HG03175 (cell line): ENCODE data around the gene ASB7.

ENCODE experiments used
- ATAC-seq: cut with Tn5 transposase; IDR thresholded peaks from one replicate; pipeline ENCODE4 v1.9.1; 2021; ENCODE audit warnings: mild to moderate bottlenecking, moderate library complexity; ENCODE audit not compliant: unreplicated experiment

The ASB7 gene

DNA sequence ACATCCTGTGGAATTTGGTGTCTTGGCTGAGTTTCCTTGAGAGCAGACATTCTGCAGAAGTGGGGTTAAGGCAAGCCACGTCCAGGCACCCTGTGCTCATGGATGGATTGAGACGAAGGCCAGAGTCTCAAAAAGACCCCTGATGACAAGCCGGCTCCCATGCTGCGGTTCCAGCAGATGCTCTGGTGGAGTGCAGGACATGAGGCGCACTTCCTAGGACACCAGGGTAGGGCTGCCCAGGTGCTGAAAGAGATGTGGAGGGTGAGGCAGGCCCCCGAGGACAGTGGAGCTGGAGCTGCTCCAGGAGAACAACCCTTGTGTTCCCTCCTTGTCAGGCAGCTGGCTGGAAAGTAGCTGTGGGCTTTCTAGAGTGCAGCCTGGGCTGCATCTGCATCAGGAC is 81.0 kb downstream of the ASB7 start:
- no peak for ATAC-seq

DNA sequence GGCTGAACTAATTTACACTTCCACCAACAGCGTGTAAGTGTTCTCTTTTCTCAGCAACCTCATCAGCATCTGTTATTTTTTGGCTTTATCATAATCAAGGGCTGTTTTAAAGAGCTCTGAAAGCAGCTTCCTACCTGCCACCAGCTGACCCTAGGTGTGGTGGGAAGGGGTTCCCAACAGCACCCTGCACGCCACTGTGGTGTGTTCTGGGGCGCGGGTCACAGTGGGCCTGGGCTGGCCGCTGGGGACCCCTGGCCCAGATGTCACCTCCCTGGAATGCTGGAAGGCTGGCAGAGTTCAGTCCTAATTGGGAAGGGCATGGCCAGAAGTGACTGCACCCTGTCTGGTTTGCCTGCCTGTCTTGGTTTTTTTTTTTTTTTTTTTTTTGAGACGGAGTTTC is 82.2 kb downstream of the ASB7 start:
- no peak for ATAC-seq

- ATAC-seq, result no peak
Measured at GRCh38 chr15:100686021-100686724, 83.8 kb downstream of the ASB7 start.

DNA sequence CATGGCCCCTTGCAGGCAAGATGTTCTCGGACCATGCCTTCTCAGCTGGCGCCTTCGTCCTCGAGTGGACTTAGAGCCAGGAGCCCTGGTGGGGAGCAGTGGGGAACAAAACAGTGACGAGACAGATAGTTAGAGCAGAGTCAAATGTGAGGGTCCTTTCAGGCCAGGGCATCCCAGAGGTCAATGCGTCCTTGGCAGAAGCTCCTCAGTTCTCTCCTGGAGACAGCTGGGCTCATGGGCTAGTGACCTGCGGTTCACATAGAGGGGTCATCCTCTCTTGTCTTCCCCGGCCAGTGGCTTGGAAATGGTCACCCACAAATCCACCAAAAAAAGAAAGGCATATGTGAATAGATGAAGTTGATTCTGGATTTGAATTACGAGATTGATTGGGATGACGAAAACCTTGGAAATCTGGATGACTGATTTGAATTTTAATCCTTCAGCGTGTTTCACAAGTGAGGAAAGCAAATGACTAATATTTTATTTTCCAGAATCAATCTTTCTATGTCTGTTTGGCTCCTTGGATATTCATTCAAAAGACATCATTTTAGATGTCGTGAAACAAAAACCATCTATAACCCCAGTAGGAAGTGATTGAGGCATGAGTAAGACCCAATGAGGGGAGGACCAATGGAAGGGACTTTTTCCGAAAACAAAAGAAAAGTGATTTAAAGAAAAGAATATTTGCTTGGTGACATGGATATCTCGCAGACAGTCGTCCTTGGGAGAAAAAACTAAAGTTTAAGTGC is 84.5 kb downstream of the ASB7 start:
- no peak for ATAC-seq

DNA sequence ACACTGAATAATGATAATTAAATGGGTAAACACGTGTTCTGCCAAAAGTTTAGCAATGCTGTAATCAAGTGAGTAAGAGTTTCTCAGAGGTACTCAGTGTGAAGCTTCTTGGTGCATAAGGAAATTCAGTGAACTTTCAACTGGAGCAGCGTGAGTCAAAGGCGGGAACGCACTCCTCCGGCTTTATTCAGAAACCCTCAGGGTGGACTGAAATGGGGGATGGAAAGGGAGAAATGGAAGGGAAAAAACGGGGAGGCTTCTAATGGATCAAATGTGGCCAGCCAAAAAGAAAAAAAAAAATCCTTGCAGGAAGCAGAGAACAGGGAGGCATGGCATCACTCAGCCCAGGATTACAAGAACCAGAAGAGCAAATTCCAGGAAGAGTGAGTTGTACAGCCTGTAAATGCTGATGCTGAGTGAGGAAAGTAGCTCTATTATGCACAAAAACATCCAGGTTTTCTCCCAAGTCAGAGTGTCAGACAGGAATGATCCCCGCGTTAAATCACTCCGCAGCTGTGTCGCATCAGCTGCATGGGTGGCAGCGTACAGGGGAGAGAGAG is 85.3 kb downstream of the ASB7 start:
- no peak for ATAC-seq

DNA sequence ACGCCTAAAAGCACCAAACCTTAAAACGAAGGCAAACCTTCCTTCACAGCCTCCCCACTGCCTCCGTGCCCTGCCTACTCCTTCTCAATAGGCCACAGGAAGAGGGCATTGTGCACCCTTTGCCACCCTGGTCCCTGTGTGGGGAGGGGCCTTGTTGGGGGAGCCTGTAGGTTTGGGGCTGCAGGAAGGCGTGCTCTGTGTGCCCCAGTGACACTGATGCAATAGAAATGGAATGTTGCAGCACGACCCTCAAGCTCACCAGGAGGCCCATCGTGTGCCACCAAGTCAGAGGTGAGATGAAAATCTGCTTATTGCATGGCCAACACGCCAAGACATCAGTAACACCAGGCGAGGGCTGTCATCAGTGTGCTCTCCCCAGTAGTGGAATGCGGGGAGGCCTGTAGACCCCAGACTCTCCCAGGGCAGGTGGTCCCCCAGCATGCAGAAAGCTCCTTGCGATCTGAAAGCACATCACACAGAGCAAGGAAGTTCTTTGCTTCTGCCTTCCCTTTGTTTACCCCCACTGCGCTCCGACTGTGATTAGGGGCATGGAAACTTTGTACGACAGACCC is 86.2 kb downstream of the ASB7 start:
- ATAC-seq, result no peak

- no peak for ATAC-seq
Measured at GRCh38 chr15:100689131-100689899, 86.9 kb downstream of the ASB7 start.

DNA sequence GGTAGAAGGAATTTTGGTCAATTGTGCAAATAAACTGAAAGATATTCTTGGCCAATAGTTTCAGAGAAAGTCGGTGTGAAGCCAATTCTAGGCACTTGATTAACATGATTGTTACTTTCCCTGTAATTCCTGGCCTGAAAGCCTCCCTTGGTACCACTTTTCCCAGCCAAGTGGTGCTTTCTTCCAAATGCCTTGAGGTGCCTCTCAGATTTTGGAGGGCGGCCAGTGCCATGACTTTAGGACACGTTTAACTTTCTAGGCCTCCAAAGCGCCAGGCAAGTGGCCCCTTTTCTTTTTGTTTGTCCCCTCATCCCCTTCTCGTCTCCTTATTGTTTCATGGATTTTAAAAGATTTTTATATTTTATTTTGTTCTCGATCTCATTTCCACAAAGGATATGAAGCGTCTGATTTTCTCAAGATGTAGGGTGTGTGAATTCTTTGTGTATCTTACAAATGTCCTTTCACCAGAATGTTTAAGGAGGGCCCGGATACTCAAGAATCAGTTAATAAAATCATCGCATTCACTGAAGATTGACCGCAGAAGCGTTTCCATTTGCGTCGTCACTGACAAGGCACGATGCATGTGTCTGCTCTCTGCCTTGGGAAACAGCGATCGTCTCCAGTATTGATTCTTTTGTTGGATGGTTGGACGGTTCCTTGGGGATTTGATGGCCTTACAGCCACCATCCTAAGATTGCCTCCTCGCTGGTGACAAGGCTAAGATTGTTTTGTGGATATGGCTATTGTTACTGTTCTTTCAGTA is 87.8 kb downstream of the ASB7 start:
- no peak for ATAC-seq

DNA sequence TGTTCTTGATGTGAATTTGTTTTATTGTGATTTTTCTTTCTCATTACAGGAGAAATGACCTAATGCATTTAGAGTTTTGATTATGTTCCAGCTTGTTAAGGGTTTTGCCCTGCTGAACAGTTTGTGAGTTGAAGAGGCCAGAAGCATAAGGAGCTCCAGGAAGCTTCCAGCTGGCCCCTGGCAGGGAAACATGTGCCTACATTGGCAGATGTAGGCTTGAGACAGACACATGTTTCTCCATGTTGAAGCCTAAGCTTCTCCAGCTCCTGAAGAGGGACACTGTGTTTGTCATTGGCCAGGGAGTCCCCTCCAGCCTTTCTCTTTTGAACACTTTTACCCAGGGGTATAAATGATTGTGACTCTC is 88.4 kb downstream of the ASB7 start:
- no peak for ATAC-seq

DNA sequence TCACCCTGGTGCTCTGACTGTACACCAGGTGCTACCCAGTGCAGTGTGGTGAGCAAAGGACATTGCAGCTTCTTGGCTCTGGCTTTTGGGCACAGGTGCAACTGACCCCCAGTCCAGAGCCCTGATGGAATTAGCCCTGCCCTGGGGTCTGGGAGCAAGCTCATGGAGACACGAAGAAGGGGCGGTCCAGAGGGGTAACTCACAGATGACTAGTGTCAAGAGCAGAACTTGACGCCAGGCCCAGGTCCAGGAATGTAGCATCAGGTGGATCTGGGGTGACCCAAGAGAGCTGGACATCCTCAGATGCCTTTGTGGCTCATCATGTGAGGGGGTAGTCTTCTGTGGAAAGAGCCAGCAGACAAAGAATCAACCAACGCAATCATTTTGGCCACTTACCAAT is 88.9 kb downstream of the ASB7 start:
- ATAC-seq, result no peak

DNA sequence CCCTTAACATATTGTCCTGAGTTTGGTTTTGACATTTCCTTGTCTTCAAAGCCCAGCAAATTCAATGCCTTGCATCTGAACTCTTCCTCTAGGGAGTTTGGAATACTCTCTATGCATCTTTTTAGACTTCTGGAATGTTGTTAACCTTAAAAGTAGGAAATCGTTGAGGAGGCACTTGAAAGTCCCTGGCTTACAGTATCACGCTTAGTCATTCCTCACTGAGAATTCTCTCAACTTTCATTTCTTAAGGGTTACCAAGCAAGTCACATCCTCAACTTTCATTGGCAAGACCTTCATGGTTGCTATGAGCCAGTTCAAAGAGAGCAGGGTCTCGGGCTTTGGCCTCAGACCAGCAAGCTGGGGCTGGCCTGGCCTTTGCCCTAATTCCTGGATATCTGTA is 89.9 kb downstream of the ASB7 start:
- no peak for ATAC-seq

DNA sequence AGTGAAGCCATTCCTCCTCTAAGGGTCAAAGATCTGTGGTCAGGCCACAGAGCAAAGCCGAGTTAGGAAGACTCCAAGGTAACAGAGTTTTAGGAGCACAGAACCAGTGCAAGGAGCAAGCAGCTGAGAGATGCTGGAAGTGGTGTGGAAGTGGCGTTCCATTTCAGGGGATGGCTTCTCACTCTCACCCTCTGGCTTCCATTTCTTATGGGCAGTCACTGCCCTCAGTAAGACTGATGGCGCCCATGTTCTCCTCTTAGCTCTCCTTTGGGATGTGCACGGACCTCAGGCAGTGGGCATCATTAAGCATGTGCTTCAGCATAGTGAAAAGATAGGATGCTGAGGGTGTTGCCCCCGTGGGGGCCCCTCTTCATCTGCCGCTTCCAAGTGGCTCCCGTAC is 90.3 kb downstream of the ASB7 start:
- no peak for ATAC-seq

DNA sequence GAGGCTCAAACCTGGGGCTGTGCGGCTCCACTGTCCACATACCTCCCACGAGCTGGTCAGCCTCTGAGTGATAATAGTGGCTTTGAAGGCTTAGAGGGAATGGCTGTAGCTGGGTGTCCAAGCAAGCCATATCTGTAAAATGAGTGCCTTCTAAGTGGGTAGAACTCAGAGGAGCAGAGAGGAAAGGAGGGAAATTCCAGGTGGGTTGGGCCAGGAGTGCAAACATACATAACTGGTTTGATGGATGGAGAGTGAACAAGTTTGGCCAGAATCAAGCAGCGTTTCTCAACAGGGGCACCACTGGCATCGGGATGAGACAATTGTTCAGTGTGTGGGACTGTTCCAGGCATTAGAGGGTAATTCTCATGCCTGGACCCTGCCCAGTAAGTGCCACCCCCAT is 91.1 kb downstream of the ASB7 start:
- ATAC-seq, result no peak

GRCh38 chr15:100694381-100695021 is 92.1 kb downstream of the ASB7 start:
- no peak for ATAC-seq

- ATAC-seq, result no peak
Measured at GRCh38 chr15:100695048-100695447, 92.7 kb downstream of the ASB7 start.

DNA sequence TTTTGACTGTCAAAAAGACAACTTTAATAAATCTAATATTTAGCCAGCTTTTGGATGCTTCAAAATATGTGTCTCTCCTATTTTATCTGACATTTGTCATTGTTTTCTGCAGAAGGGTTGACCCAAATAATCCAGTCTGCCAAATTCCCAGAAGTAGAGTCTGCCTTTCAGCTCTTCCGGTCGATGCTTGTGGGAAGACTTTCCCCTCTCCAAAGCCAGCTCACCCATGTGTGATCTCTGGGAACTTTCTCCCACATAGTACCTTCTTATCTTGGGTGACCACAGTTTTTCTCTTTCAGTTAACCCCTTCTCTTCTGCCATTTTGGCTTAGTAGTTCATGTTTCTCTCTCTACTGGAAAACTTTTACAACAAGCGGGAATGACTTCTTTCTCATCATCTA is 94.1 kb downstream of the ASB7 start:
- ATAC-seq, result no peak
